DMS 273 treated with DMSO at 0.1 percent for 48 hours (cell line): ENCODE measurements around the gene AGAP1.

Experiments used
- DNase-seq: peaks from one replicate; lab custom pipeline; 2025; lab: John Stamatoyannopoulos, UW

Gene AGAP1

DNA sequence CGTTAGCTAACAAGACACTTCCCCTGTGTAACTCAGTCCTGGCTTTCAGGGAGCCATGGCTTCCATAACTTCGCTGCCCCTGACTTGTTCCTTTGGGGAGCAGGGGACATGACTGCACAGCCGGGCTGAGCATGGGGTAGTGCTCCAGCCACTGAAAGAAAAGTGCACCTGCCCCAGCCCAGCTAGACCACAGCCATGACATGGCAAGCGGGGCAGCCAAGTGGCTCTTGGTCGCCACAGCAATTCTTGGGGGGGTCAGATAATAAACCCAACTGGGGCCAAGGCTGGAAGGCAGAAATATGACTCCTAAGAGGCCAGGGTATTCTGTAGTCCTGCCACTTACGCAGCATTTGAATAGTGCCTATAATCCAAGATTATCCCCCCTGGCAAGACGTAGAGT lies 385.3 kb downstream of the AGAP1 start:
- DNase-seq, result no peak

DNA sequence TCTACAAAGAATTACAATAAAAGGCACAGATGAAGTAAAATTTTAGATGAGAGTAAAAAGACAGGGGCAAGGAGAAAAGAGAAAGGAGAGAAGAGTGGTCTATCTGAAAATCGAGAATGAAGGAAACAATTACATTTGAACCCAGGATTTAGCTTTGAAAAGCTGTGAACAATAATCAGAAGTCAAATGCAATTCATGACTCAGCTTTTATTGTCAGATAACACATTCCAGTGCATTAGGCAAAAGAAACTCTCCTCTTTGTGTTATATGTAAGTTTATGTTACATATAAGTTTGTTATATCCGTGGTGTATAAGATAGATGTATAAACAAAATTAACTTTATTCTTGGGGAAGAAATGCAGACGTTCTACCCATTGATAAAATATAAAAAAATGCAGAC lies 389.8 kb downstream of the AGAP1 start:
- no peak for DNase-seq

DNA sequence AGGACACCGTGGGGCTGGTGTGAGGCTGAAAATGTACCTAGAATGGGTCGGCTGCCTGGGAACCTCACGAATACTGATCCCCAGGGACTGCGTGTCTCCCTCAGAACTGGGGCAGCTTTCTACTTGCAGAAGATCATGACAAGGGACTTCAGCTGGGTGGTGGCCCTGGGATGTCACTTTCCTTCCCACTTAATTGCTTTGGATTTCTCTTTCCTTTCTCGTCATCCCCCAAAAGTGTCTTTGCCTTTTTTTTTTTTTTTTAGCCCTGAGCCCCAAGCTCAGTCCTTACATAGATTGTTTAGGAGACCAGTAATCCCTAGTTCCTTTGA lies 395.4 kb downstream of the AGAP1 start:
- no peak for DNase-seq

DNA sequence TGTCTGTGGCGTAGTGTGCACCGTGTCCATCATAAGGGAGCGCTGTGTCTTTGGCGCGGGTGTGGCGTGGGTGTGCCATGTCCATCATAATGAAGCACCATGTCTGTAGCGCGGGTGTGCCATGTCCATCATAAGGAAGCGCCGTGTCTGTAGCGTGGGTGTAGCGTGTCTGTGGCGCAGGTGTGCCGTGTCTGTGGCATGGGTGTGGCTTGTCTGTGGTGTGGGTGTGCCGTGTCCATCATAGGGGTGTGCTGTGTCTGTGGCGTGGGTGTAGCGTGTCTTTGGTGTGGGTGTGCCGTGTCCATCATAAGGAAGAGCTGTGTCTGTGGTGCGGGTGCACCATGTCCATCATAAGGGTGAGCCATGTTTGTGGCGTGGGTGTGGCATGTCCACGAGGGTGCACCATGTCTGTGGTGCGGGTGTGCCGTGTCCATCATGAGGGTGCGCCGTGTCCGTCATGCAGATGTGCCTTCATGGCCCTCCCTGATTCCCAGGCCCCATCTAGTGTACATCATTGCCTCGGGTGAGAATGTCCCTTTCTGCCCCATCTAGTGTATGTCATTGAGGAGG lies 399.4 kb downstream of the AGAP1 start:
- no peak for DNase-seq

GRCh38 chr2:235894839-235895238 lies 401.0 kb downstream of the AGAP1 start:
- no peak for DNase-seq

DNA sequence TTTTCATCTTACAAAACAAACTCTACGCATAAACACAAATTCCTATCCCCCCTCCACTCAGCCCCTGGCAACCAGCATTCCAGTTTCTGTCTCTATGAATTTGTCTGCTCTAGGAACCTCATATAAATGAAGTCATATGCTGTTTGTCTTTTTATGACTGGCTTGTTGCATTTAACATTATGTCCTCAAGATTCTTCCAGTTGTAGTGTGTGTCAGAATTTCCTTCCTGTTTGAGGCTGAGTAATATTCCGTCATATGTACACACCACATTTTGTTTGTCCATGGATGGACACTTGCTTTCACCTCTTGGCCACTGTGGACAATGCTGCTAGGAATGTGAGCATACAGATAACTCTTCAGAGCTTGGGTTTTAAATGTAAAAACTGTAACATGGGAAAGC lies 402.2 kb downstream of the AGAP1 start:
- DNase-seq, result no peak

DNA sequence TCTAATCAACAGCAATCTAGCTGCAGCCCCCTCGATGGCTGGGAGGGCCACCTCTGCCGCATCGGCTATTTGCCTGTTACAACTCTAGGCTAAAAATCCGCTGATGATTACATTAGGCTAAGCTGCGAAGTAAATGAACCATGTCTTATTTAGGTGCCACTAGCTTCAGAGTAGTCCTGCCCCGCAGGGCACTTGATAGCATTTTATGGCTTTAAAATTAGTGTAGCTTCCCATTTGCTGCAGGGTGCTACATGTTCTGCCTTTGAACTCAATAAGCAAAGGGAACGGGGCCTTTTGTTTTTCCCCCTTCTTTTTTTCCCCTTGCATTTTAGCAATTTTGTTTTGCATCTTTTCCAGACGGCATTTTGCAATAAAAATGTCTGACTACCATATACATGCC lies 404.1 kb downstream of the AGAP1 start:
- DNase-seq, result no peak

GRCh38 chr2:235898766-235899165 lies 404.9 kb downstream of the AGAP1 start:
- no peak for DNase-seq

DNA sequence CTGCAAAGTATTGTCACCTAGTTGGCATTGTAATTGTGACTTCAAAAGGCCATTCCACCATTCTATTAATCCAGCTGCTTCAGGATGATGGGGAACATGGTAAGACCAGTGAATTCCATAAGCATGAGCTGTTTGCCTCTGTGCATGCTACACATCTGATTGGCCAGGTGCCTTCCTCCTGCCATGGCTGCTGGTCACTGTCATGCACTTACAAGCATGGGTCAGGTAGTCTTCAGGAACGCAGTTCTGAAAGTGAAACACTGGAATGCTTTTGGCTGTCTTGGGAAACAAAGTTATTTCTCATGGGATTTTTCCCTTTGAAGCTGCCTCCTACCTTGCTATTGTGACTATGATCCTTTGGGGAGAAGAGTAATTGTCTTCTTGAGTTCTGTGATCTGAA lies 406.8 kb downstream of the AGAP1 start:
- DNase-seq, result no peak

DNA sequence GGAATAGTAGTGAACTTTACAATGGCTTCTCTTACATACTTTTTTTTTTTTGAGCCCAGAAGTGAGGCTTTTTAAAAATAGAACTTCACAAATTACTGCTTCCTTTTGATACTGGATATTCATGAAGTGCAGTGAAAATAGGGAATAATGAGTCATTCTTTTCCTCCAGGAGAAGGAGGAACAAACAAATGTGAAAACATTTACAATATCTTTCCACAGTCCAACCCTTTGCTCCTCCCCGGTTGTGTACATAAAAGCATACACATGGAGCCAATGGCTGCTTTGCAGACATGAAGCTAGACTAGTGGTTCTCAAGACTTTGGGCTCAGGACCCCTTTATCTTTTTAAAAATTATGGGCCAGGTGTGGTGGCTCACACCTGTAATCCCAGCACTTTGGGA lies 407.4 kb downstream of the AGAP1 start:
- DNase-seq, result no peak

- no peak for DNase-seq
Measured at GRCh38 chr2:235903782-235904584, 410.1 kb downstream of the AGAP1 start.

DNA sequence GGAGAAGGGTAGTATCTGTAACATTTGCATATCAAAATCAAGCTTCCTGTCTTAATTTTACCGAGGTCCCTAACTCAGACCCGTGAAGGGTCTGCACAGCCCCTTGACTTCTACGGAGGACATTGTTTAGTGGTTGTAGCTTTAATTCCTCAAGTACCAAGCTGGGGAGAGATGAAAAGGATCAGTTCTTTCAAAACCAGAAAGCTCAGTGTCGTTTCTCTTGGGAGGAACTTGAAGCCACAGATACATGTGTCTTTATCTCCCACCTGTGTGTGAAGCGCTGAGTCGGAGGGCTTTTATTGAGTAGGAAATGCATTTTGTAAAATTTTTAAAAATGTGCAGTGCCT lies 410.7 kb downstream of the AGAP1 start:
- DNase-seq, result no peak

GRCh38 chr2:235908826-235909225 lies 415.0 kb downstream of the AGAP1 start:
- DNase-seq, result no peak

DNA sequence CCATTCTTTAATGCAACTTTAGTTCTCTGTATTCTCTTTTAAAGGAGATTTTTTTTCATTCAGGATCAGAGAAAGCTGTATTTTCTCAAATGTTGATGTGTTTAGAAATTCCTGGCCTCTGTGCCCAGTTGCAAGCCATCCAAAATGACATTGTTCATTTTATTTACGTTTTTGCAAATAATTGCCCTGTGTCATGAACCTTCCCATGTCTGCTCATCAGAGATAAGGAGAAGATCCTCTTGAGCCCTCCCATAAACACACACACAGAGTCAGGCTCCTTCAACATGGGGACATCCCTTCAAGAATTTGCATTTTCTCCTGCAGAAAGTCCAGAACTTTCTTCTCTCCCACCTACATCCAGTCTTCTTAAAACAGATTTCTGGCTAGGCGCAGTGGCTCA lies 415.5 kb downstream of the AGAP1 start:
- no peak for DNase-seq

- DNase-seq, result no peak
Measured at GRCh38 chr2:235910067-235910466, 416.2 kb downstream of the AGAP1 start.

DNA sequence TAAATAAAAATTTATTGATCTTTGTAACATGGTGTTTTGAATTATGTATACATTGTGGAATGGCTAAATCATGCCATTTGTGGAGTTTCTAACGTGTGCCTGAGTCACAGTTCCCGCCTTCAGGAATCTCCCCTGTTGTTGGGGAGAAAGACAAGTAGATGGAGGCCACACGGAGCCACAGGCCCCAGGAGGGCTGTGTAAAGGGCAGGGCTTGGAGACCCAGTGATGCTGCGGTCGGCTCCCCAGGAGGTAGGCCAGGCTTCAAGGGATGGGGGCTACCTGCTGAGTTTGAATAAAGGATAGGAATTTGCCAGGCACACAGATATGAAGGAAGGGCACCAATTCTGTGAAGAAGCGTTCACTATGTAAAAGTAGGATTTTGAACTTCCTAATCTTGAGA lies 417.3 kb downstream of the AGAP1 start:
- DNase-seq, result no peak

- DNase-seq, result no peak
Measured at GRCh38 chr2:235911633-235912233, 417.9 kb downstream of the AGAP1 start.

GRCh38 chr2:235914756-235915155 lies 420.9 kb downstream of the AGAP1 start:
- DNase-seq, result no peak

DNA sequence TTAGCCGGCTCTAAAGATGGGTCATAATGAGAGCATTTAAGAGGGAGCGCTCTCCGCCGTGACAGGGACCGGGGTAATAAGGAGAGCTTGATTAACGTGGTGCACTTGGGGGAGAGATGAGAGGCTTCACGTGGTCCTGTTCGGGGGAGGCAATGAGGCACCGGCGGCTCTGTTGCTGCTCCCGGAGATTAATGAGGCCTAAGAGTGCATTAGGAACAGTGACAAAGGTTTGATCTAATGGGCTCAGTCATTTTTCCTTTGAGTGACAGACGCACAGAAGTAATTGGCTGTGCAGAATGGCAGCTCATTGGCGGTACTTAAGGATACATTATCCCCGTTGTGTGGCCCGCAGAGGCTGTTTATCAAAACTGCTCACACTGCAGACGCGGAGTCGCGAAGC lies 423.7 kb downstream of the AGAP1 start:
- no peak for DNase-seq

DNA sequence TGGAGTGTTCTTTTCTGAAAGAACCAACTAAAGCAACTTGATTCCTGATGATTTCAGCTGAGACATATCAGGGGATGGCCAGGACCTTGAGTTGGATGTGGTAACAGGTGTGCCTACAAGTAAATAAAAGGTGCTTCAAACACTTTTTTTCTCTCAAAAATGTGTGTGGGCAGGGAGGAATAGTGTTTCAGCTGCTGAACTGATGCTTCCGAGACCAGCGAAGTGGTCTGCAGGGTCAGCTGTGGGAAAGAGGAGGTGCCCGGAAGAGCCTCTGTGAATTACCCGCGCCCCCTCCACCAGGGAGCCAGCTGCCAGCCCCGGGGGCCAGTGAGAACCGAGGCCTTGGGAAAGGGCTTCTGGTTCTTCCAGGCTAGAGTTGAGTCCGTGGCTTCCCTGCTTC lies 425.0 kb downstream of the AGAP1 start:
- no peak for DNase-seq

DNA sequence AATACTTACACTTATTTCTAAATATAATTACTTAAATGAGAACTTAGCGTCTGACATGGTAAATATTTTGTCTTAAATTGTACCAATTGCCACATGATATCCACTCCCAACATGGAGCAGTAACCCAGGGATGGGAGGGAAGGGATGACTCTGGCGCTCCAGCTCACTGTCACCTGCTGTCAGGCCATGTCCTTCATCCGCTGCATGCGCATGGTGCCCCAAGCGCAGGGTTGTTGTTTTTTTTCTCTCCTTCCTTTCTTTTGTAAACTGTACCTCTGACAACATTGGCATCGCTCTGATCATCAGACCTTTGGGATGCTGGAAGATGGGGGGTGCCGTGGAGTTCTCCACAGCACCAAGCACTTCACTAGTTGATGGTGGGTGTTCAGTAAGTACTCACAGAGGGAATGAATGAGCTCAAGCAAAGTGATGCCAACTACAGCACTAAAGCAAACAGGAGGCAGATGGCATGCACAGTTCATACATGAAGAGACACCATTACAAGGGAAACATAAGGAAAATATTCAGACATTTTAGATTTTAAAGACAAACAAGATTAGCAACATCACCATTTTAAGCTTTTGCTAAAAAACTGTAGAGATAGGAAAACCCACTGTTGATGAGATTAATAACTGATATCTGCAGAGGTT lies 426.5 kb downstream of the AGAP1 start:
- no peak for DNase-seq

DNA sequence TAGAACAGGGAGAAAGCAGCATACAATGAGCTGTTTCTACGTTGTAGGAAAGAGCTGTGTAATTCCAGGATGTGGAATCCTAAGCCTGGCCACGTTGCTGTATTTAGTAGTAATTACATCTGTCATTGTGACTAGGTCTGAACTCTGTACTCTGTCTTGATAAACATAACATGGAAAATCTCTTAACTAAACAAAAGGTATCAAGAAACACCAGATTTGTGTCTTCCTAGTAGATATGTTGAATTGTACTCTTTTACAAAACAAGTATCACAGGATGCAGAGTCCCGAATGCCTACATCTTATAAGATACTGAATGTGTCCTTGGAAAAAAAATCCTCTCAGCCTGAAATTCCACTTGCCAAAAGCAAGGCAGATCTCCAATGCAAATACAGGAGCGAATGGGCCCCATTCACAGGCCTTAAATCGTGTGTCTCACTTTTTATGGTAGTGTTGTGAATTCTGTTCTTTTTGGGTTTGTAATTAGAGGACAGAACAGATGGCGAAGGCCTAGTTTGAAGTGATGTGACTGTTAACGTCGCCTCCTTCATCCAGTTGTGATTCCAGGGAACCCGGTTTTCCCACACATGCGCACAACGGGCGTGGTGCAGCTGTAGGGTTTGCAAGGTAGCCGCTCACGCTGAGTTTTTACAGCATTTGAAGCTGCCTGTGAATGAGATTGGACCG lies 427.8 kb downstream of the AGAP1 start:
- DNase-seq, result no peak

DNA sequence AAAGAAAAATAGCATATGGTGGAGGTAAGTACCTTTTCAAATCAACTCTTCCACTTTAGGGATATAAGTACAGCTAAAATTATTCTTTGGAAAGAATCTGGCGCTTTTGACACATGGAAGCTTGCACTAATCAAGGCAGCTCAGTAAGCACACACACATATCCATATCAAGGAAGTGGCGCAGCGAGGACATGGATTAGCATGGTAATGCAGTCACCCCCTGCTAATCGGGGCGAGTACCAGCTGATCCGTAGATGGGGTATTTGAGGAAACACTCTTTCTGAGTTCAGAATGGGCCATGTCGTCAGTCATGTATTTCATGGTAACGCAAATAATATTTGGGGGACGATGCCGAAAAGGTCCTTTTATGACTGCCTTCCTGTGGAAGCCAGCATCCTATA lies 429.0 kb downstream of the AGAP1 start:
- DNase-seq, result no peak
